ENCODE results near the gene MEGF8. TPM values are rescaled to one million over a fixed set of nuclear protein-coding genes. Genes with fewer than 3 reads are reported as not detected.

The MEGF8 gene
- total and polyA plus RNA-seq, 9 of the 15 experiments (the other 6 are each of a cell fraction or from before 2014, with no cell fraction given), result 0.28 to 13.1 (median 3.0) TPM

- TF ChIP-seq ZNF263 (CRISPR knock-in tag; IDR thresholded peaks at IDR 0.05; ENCODE audit: borderline replicate concordance), result no peak
- no peak for TF ChIP-seq ZNF408 (CRISPR knock-in tag; IDR thresholded peaks at IDR 0.05; ENCODE audit: low read depth)
- TF ChIP-seq SMARCA5 (IDR thresholded peaks at IDR 0.05), result peak; percentile 70; the same call in 1 of the 2 replicates
- no peak for TF ChIP-seq ZNF143 (CRISPR knock-in tag; IDR thresholded peaks at IDR 0.05)
- TF ChIP-seq TFAP4 (CRISPR knock-in tag; IDR thresholded peaks at IDR 0.05; ENCODE audit: borderline replicate concordance), result peak; percentile 43; the same call in 1 of the 2 replicates
- peak; percentile 43; the same call in 1 of the 2 replicates for TF ChIP-seq ZNF134 (CRISPR knock-in tag; conservative IDR thresholded peaks at IDR 0.05)
- peak in 1 of 2 experiments; percentile 93; a peak in 2 of 4 replicates for TF ChIP-seq RCOR1 (IDR thresholded peaks at IDR 0.05; ENCODE audit: borderline replicate concordance in 1 of 2, low read depth in 2 of 2, low read length in 2 of 2)
- no peak for TF ChIP-seq THRAP3 (IDR thresholded peaks at IDR 0.05; ENCODE audit: borderline replicate concordance)
- TF ChIP-seq C11orf30 (IDR thresholded peaks at IDR 0.05; ENCODE audit: low read depth), result no peak
- TF ChIP-seq ZFP36 (IDR thresholded peaks at IDR 0.05; ENCODE audit: low read depth, low read length, partially characterized antibody), result peak; percentile 29
- TF ChIP-seq LARP7 (IDR thresholded peaks at IDR 0.05), result no peak
- TF ChIP-seq TGIF2 (CRISPR knock-in tag; IDR thresholded peaks at IDR 0.05), result no peak
- peak; percentile 23; the same call in 1 of the 2 replicates for TF ChIP-seq HDAC2 (IDR thresholded peaks at IDR 0.05)
- no peak for TF ChIP-seq ZNF124 (CRISPR knock-in tag; IDR thresholded peaks at IDR 0.05)
- TF ChIP-seq ZEB2 (IDR thresholded peaks at IDR 0.05), result no peak
- peak; percentile 68 for TF ChIP-seq SMC3 (conservative IDR thresholded peaks at IDR 0.05; ENCODE audit: insufficient read depth, low read depth, low read length)
- TF ChIP-seq ZNF75A (CRISPR knock-in tag; IDR thresholded peaks at IDR 0.05), result no peak
- TF ChIP-seq ZNF277 (CRISPR knock-in tag; IDR thresholded peaks at IDR 0.05; ENCODE audit: borderline replicate concordance), result no peak
- no peak for TF ChIP-seq ZNF584 (CRISPR knock-in tag; IDR thresholded peaks at IDR 0.05; ENCODE audit: low read depth)
- TF ChIP-seq DPF2 (IDR thresholded peaks at IDR 0.05), result peak; percentile 23; the same call in 1 of the 2 replicates
- TF ChIP-seq ZNF232 (CRISPR knock-in tag; IDR thresholded peaks at IDR 0.05), result no peak
- peak; percentile 69 for TF ChIP-seq CREM (IDR thresholded peaks at IDR 0.05; ENCODE audit: low read depth)
- no peak for TF ChIP-seq ZNF253 (CRISPR knock-in tag; conservative IDR thresholded peaks at IDR 0.05)
- no peak for TF ChIP-seq ZC3H11A (IDR thresholded peaks at IDR 0.05; ENCODE audit: low read depth, low read length)
- no peak for TF ChIP-seq STAG1 (CRISPR knock-in tag; IDR thresholded peaks at IDR 0.05; ENCODE audit: borderline replicate concordance)
- TF ChIP-seq MAFF (IDR thresholded peaks at IDR 0.05; ENCODE audit: low read length), result no peak
These were observed 94.7 kb downstream of the MEGF8 start (continued) for GRCh38 chr19:42420055-42420544.

Data from K562 (cell line).